GM12878 (cell line): ENCODE measurements around the gene BOD1L1. TPM values are rescaled to one million over a fixed set of nuclear protein-coding genes. Genes with fewer than 3 reads are reported as not detected.

Experiments
- ATAC-seq: fragments of 200-7000 bp; cut with Tn5 transposase; 3 replicates; pipeline ENCODE4 v1.9.1; 2020; ENCODE audit warnings: mild to moderate bottlenecking, moderate library complexity
- BruUV-seq: library from RNA; stranded (reverse); fragments of 400-500 nt; replicated peaks from 2 replicates; lab custom pipeline; 2021; lab: Mats Ljungman, UMichigan
- CTCF ChIA-PET: fragments of 300-600 bp; sonication (Branson Sonifier 250); formaldehyde crosslinking; extraction: SDS; loops from one replicate; lab custom pipeline; 2021; ENCODE audit warnings: inconsistent platforms; lab: Yijun Ruan, JAX
- POLR2A ChIA-PET: fragments of 350-600 bp; formaldehyde crosslinking; extraction: SDS; loops from one replicate; lab custom pipeline; 2021; ENCODE audit warnings: inconsistent platforms; lab: Charles Lee
- RAD21 ChIA-PET: fragments of 300-600 bp; sonication (Branson Sonifier 250); formaldehyde crosslinking; loops from one replicate; lab custom pipeline; 2023; ENCODE audit warnings: antibody characterized with exemption; ENCODE audit not compliant: unreplicated experiment; lab: Charles Lee
- SMC1A ChIA-PET: fragments of 300-600 bp; sonication (Branson Sonifier 250); formaldehyde crosslinking; loops from one replicate; lab custom pipeline; 2023; ENCODE audit not compliant: unreplicated experiment, uncharacterized antibody; lab: Charles Lee
- DNase-seq: peaks from one replicate; pipeline ENCODE4 v3.0.0-alpha.2; 2011; ENCODE audit warnings: low read depth, low spot score
- FAIRE-seq: peaks from 3 replicates; lab custom pipeline; 2011; peaks lifted over from hg19 to GRCh38; lab: Jason Lieb, UNC
- H2AFZ ChIP-seq: 2 replicates; pipeline ENCODE4 v1.6.0; 2011; ENCODE audit warnings: low read depth, low read length, control low read depth; ENCODE audit not compliant: control insufficient read depth
- H3K27ac ChIP-seq: 2 replicates; pipeline ENCODE4 v1.5.1; 2011; ENCODE audit warnings: control low read depth; ENCODE audit not compliant: control insufficient read depth, insufficient read depth
- H3K27me3 ChIP-seq, 2 experiments: replicated peaks in 1 of 2; 2 replicates each; pipeline versions ENCODE4 v1.6.0 to v1.6.1; 2011; ENCODE audit warnings: low read length in 1 of 2; ENCODE audit not compliant: control insufficient read depth in 2 of 2, insufficient read depth in 2 of 2
- H3K36me3 ChIP-seq, 2 experiments: 2 replicates each; pipeline ENCODE4 v1.5.1; 2011; ENCODE audit warnings: low read length in 1 of 2; ENCODE audit not compliant: control insufficient read depth in 2 of 2, insufficient read depth in 2 of 2
- H3K4me1 ChIP-seq: 2 replicates; pipeline ENCODE4 v1.6.1; 2011; ENCODE audit warnings: mild to moderate bottlenecking, low read length, moderate library complexity, mixed read lengths; ENCODE audit not compliant: control insufficient read depth, insufficient read depth
- H3K4me2 ChIP-seq: 2 replicates; pipeline ENCODE4 v1.6.0; 2011; ENCODE audit warnings: control low read depth; ENCODE audit not compliant: control insufficient read depth, insufficient read depth
- H3K4me3 ChIP-seq: fragments of 200-600 bp; sonication (generic); 2 replicates; pipeline ENCODE4 v1.5.1; 2016
- H3K79me2 ChIP-seq: 2 replicates; pipeline ENCODE4 v1.6.0; 2011; ENCODE audit warnings: low read length; ENCODE audit not compliant: control insufficient read depth, insufficient read depth
- H3K9ac ChIP-seq: 2 replicates; pipeline ENCODE4 v1.8.0; 2011; ENCODE audit warnings: low read length, control low read depth, mixed read lengths; ENCODE audit not compliant: control insufficient read depth, insufficient read depth
- H3K9me3 ChIP-seq: replicated peaks from 3 replicates; pipeline ENCODE4 v1.5.1; 2011; ENCODE audit warnings: mild to moderate bottlenecking, low read length; ENCODE audit not compliant: control insufficient read depth, insufficient read depth
- H4K20me1 ChIP-seq: 2 replicates; pipeline ENCODE4 v1.6.0; 2011; ENCODE audit not compliant: control insufficient read depth, insufficient read depth
- EZH2 ChIP-seq: IDR thresholded peaks from 2 replicates; pipeline ENCODE4 v1.6.1; 2012; ENCODE audit warnings: low read depth, mild to moderate bottlenecking, control low read depth, inconsistent platforms, low read length, borderline replicate concordance; ENCODE audit not compliant: control insufficient read depth
- MAX ChIP-seq: IDR thresholded peaks from 2 replicates; pipeline ENCODE4 v1.6.1; 2012; ENCODE audit warnings: low read depth, low read length, improper control_type of control experiment
- SUZ12 ChIP-seq: fragments of 200-600 bp; sonication (generic); IDR thresholded peaks from one replicate; pipeline ENCODE4 v1.6.1; 2018; ENCODE audit warnings: antibody characterized with exemption, mild to moderate bottlenecking; ENCODE audit not compliant: unreplicated experiment
- WGBS: methylation state at CpG from one replicate; pipeline ENCODE4 v1.1.6; 2016; ENCODE audit warnings: low lambda C conversion rate; ENCODE audit not compliant: insufficient replicate concordance, insufficient coverage; ENCODE audit errors: missing lambda C conversion rate; 5-methylcytosine and 5-hydroxymethylcytosine counted together
- in situ Hi-C: fragments of 300-500 bp; cut with MboI; formaldehyde crosslinking; loops from 9 replicates; pipeline ENCODE4 v1.14.3; 2018; ENCODE audit warnings: mixed read lengths
- intact Hi-C: fragments of 100-400 bp; cut with micrococcal nuclease; formaldehyde crosslinking; loops from one replicate; pipeline ENCODE4 v1.14.2; 2022; ENCODE audit not compliant: unreplicated experiment
- polyA plus RNA-seq, 11 experiments: library from polyadenylated mRNA; depleted of rRNA in 4 of 11; unstranded in 6 of 11; stranded (reverse) in 5 of 11; fragments of >200 nt; fragmentation: Nextera tagmentation in 4 of 11; fragmentation: Illumina TruSeq in 1 of 11; extraction: Ambion mirVana in 4 of 11; extraction: Trizol in 1 of 11; gene quantifications; 1 replicate in 1 of 11; 2 replicates in 10 of 11; pipeline versions ENCODE4 v1.2.1 to v1.2.3, GENCODE V29; 2011 to 2016; ENCODE audit warnings: inconsistent platforms in 2 of 11, missing spikeins in 2 of 11, low read depth in 1 of 11
- total RNA-seq, 4 experiments: library from RNA; depleted of rRNA in 3 of 4; stranded (reverse); fragments of >200 nt in 3 of 4; fragmentation: Illumina TruSeq in 1 of 4; extraction: Trizol in 1 of 4; gene quantifications; 2 replicates each; pipeline versions ENCODE4 v1.2.1 to v1.2.3, GENCODE V29; 2013 to 2021
- TF ChIP-seq, protein P1 (sequence below): fragments of 450-650 bp; IDR thresholded peaks from 2 replicates; pipeline ENCODE4 v1.6.1; 2017; ENCODE audit warnings: mild to moderate bottlenecking, moderate library complexity
- TF ChIP-seq, protein P2 (sequence below): fragments of 450-650 bp; formaldehyde crosslinking; IDR thresholded peaks from 2 replicates; pipeline ENCODE4 v1.5.0; 2022; ENCODE audit warnings: mild to moderate bottlenecking, missing genetic modification characterization

Gene BOD1L1
- total and polyA plus RNA-seq, 10 of the 15 experiments (the other 5 are each of a cell fraction or from before 2014, with no cell fraction given), result 6.8 to 41.6 (median 24.3) TPM

GRCh38 chr4:13544606-13545393 lies 82.7 kb downstream of the BOD1L1 start (continued):
- TF ChIP-seq, protein P1, sequence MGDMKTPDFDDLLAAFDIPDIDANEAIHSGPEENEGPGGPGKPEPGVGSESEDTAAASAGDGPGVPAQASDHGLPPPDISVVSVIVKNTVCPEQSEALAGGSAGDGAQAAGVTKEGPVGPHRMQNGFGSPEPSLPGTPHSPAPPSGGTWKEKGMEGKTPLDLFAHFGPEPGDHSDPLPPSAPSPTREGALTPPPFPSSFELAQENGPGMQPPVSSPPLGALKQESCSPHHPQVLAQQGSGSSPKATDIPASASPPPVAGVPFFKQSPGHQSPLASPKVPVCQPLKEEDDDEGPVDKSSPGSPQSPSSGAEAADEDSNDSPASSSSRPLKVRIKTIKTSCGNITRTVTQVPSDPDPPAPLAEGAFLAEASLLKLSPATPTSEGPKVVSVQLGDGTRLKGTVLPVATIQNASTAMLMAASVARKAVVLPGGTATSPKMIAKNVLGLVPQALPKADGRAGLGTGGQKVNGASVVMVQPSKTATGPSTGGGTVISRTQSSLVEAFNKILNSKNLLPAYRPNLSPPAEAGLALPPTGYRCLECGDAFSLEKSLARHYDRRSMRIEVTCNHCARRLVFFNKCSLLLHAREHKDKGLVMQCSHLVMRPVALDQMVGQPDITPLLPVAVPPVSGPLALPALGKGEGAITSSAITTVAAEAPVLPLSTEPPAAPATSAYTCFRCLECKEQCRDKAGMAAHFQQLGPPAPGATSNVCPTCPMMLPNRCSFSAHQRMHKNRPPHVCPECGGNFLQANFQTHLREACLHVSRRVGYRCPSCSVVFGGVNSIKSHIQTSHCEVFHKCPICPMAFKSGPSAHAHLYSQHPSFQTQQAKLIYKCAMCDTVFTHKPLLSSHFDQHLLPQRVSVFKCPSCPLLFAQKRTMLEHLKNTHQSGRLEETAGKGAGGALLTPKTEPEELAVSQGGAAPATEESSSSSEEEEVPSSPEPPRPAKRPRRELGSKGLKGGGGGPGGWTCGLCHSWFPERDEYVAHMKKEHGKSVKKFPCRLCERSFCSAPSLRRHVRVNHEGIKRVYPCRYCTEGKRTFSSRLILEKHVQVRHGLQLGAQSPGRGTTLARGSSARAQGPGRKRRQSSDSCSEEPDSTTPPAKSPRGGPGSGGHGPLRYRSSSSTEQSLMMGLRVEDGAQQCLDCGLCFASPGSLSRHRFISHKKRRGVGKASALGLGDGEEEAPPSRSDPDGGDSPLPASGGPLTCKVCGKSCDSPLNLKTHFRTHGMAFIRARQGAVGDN, result no peak
- TF ChIP-seq EZH2 (peak; percentile 87; the same call in 1 of the 2 replicates), MAX (no peak)

DNA sequence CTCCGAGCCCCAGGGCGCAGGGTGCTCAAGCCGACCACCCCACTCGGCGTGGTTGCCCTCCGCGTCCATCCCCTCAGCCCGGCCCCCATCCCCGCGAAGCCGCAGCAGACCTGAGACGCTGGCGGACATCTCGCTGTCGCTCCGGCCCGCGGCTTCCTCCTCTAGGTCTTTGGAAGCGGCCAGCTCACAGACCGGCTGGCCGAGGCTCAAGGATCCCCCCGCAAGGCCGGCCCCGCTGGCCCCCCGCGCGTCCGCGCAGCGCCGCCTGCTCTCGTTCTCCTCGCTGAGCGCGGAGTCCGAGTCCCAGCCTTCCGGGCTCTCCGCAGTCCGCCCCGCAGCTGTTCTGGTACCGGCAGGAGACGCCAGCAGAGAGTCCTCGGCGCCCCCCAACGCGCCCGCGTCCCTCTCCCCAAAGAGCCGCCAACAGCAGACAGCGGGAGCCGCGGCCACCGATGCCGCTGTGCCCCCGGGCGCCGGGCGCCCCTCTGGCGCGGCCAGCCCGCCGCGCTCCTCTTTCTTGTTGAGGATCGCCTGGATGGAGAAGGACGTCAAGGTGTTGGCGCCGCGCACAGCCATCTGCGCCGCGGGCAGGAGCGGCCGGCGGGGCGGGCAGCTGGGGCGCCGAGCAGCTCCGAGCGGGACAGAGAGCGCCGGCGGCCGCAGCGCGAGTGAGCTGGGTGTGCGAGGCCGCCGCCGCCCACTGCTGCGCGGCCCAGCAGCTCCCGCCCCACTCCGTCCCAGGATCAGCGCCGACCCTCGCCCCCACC lies 83.5 kb downstream of the BOD1L1 start, which contains the start of gene NKX3-2:
Gene NKX3-2 (minus strand): TSS at position 670 of the 767 bp plus-strand sequence. CDS start 94 bp downstream, at position 576.
- ChIA-PET POLR2A (no interaction called here), RAD21 (interaction anchor here (0.6 to 0.9 kb wide), 2 partner anchors 692 to 812 kb away, joined by 3 read pairs; no protein-coding TSS in a partner anchor), SMC1A (no interaction called here), CTCF (no interaction called here)
- 61% methylated on average over 45 of the region's 96 CpGs for WGBS
- TF ChIP-seq, protein P2, sequence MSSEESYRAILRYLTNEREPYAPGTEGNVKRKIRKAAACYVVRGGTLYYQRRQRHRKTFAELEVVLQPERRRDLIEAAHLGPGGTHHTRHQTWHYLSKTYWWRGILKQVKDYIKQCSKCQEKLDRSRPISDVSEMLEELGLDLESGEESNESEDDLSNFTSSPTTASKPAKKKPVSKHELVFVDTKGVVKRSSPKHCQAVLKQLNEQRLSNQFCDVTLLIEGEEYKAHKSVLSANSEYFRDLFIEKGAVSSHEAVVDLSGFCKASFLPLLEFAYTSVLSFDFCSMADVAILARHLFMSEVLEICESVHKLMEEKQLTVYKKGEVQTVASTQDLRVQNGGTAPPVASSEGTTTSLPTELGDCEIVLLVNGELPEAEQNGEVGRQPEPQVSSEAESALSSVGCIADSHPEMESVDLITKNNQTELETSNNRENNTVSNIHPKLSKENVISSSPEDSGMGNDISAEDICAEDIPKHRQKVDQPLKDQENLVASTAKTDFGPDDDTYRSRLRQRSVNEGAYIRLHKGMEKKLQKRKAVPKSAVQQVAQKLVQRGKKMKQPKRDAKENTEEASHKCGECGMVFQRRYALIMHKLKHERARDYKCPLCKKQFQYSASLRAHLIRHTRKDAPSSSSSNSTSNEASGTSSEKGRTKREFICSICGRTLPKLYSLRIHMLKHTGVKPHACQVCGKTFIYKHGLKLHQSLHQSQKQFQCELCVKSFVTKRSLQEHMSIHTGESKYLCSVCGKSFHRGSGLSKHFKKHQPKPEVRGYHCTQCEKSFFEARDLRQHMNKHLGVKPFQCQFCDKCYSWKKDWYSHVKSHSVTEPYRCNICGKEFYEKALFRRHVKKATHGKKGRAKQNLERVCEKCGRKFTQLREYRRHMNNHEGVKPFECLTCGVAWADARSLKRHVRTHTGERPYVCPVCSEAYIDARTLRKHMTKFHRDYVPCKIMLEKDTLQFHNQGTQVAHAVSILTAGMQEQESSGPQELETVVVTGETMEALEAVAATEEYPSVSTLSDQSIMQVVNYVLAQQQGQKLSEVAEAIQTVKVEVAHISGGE (CRISPR knock-in tag), result no peak
- TF ChIP-seq SUZ12, result peak; percentile 76
- Histone ChIP-seq H2AFZ (peak within 1 kb of the TSS; percentile 3; the same call in 1 of the 2 replicates), H3K27me3 (peaks cover 25 to 43% of the 10 kb centered on the region in 2 experiments), H3K79me2 (no peaks in the 10 kb centered on the region), H3K4me3 (peak within 1 kb of the TSS; percentile 17; the same call in 1 of the 2 replicates), H3K36me3 (no peaks in the 10 kb centered on the region), H3K9ac (no peak within 1 kb of the TSS), H3K4me2 (peak within 1 kb of the TSS; percentile 71), H3K4me1 (no peaks in the 10 kb centered on the region; the same call in 1 of the 2 replicates), H3K9me3 (no peaks in the 10 kb centered on the region; the same call in 2 of the 3 replicates), H4K20me1 (no peaks in the 10 kb centered on the region), H3K27ac (no peak within 1 kb of the TSS)
- no TSS peak for BruUV-seq
- FAIRE-seq (no peak), DNase-seq (no peak), ATAC-seq (no peak)
- intact Hi-C loops (loop anchor here (10.0 kb wide), 1 partner anchor 469 kb away; no protein-coding TSS in a partner anchor), in situ Hi-C loops (loop anchor here (25.0 kb wide), 1 partner anchor 1782 kb away; no protein-coding TSS in a partner anchor)
